Superior temporal gyrus (tissue), 1 donor: ENCODE results near the gene IFNA14.
"Not testable (repeated sequence)": the region's sequence is repeated elsewhere in the genome, so short reads cannot be mapped to it uniquely, and the experiment has no call there.

Source experiments
- DNase-seq: peaks from one replicate; pipeline ENCODE4 v3.0.0-alpha.2; 2016; ENCODE audit errors: extremely low spot score

The IFNA14 gene

GRCh38 chr9:21239911-21240310 lies at the start of gene IFNA14:
TSS of gene IFNA14 (minus strand) at chr9:21240005. CDS start at chr9:21239935, 70 bp downstream.
- no peak for DNase-seq

- DNase-seq, result no peak
Measured at GRCh38 chr9:21287280-21287679, 47.5 kb upstream of the IFNA14 start.

GRCh38 chr9:21286659-21287058 lies 46.9 kb upstream of the IFNA14 start:
- DNase-seq, result no peak

- no peak for DNase-seq
Measured at GRCh38 chr9:21286099-21286498, 46.3 kb upstream of the IFNA14 start.

GRCh38 chr9:21281275-21281674 lies 41.5 kb upstream of the IFNA14 start:
- no peak for DNase-seq

- no peak for DNase-seq
Measured at GRCh38 chr9:21268347-21268657, 28.5 kb upstream of the IFNA14 start.

- DNase-seq, result peak; percentile 12
Measured at GRCh38 chr9:21267485-21268346, 27.9 kb upstream of the IFNA14 start.

- DNase-seq, result no peak
Measured at GRCh38 chr9:21266733-21267484, 27.1 kb upstream of the IFNA14 start.

- no peak for DNase-seq
Measured at GRCh38 chr9:21265421-21266189, 25.8 kb upstream of the IFNA14 start.

GRCh38 chr9:21255538-21256212 lies 15.9 kb upstream of the IFNA14 start:
- DNase-seq, result no peak

GRCh38 chr9:21252721-21253547 lies 13.1 kb upstream of the IFNA14 start:
- DNase-seq, result peak; percentile 80

- no peak for DNase-seq
Measured at GRCh38 chr9:21251638-21252037, 11.8 kb upstream of the IFNA14 start.

GRCh38 chr9:21251190-21251589 lies 11.4 kb upstream of the IFNA14 start:
- DNase-seq, result no peak

- no peak for DNase-seq
Measured at GRCh38 chr9:21244836-21245235, 5.0 kb upstream of the IFNA14 start.

GRCh38 chr9:21236360-21236714 lies 3.5 kb downstream of the IFNA14 start:
- not testable (repeated sequence) for DNase-seq

GRCh38 chr9:21235468-21236359 lies 4.1 kb downstream of the IFNA14 start:
- DNase-seq, result peak; percentile 67

- DNase-seq, result no peak
Measured at GRCh38 chr9:21234153-21234687, 5.6 kb downstream of the IFNA14 start.

- DNase-seq, result no peak
Measured at GRCh38 chr9:21233258-21233657, 6.5 kb downstream of the IFNA14 start.

- DNase-seq, result no peak
Measured at GRCh38 chr9:21228122-21228521, 11.7 kb downstream of the IFNA14 start, which contains the start of gene IFNA17. TSS of gene IFNA17 (minus strand) at chr9:21228222. CDS start at chr9:21228173, 49 bp downstream.
